ENCODE measurements around the gene CDKN2B.
"Not testable (repeated sequence)": the region's sequence is repeated elsewhere in the genome, so short reads cannot be mapped to it uniquely, and the experiment has no call there.

CDKN2B gene

DNA sequence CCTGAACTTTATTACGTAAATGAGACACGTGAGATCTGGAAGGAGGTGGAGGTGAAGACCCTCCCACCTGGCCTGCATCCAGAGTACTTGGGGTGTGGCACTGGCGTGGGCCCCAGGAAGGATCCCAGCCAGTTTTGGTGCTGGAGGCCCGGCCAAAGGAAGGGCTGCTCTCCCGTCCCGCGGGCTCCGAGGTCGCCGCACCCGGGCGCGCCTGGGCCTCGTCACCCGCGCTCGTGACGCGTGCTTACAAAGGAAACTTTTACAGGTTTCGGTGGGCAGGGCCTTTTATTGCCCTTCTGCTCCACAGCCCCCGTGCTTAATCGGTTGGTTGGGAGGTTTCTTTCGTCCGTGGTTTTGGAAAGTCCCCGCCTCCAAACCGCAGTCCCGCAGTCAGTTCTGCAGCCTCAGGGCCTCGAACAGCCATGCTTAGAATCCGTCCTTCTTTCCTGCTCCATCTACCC, 44.1 kb downstream of the CDKN2B start:
- no peaks in the 10 kb centered on the region for H3K4me1 ChIP-seq (ENCODE audit: insufficient read depth, low read length, poor library complexity, severe bottlenecking)
- H3K9me3 ChIP-seq (ENCODE audit: insufficient read depth, low read depth, low read length): no peaks in the 10 kb centered on the region
- H3F3A ChIP-seq (ENCODE audit: low read depth): no peaks in the 10 kb centered on the region
- TF ChIP-seq, protein P1, sequence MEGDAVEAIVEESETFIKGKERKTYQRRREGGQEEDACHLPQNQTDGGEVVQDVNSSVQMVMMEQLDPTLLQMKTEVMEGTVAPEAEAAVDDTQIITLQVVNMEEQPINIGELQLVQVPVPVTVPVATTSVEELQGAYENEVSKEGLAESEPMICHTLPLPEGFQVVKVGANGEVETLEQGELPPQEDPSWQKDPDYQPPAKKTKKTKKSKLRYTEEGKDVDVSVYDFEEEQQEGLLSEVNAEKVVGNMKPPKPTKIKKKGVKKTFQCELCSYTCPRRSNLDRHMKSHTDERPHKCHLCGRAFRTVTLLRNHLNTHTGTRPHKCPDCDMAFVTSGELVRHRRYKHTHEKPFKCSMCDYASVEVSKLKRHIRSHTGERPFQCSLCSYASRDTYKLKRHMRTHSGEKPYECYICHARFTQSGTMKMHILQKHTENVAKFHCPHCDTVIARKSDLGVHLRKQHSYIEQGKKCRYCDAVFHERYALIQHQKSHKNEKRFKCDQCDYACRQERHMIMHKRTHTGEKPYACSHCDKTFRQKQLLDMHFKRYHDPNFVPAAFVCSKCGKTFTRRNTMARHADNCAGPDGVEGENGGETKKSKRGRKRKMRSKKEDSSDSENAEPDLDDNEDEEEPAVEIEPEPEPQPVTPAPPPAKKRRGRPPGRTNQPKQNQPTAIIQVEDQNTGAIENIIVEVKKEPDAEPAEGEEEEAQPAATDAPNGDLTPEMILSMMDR (conservative IDR thresholded peaks at IDR 0.05; ENCODE audit: low read length): no peak
- TF ChIP-seq EZH2phosphoT487 (IDR thresholded peaks at IDR 0.05; ENCODE audit: borderline replicate concordance): no peak
- H3K36me3 ChIP-seq (ENCODE audit: insufficient read depth, low read length): peaks cover 9% of the 10 kb centered on the region; the same call in 1 of the 2 replicates
- H3K9ac ChIP-seq (ENCODE audit: low read depth, low read length, poor library complexity, severe bottlenecking): no peak overlapping the region
- no peak overlapping the region for H3K4me3 ChIP-seq (ENCODE audit: low read length, poor library complexity, severe bottlenecking)
- no peaks in the 10 kb centered on the region for H3K9me2 ChIP-seq (replicated peaks; ENCODE audit: low read depth, low read length)
- no peaks in the 10 kb centered on the region for H4K20me1 ChIP-seq (ENCODE audit: insufficient read depth, low read length, poor library complexity, severe bottlenecking)
- H3K4me2 ChIP-seq (ENCODE audit: low read depth, low read length, poor library complexity, severe bottlenecking): no peak overlapping the region
- no peaks in the 10 kb centered on the region for H3K27me3 ChIP-seq (ENCODE audit: insufficient read depth, low read length, poor library complexity, severe bottlenecking)
- H3K79me2 ChIP-seq (ENCODE audit: insufficient read depth, low read length): no peaks in the 10 kb centered on the region
- no peak overlapping the region for H2AFZ ChIP-seq (ENCODE audit: low read length)

GRCh38 chr9:21961569-21961968, 47.5 kb downstream of the CDKN2B start:
- no peaks in the 10 kb centered on the region for H3K36me3 ChIP-seq (ENCODE audit: insufficient read depth, low read length)
- H3F3A ChIP-seq (ENCODE audit: low read depth): no peaks in the 10 kb centered on the region
- TF ChIP-seq, protein P1 (conservative IDR thresholded peaks at IDR 0.05; ENCODE audit: low read length): no peak
- TF ChIP-seq EZH2phosphoT487 (IDR thresholded peaks at IDR 0.05; ENCODE audit: borderline replicate concordance): no peak
- no peak overlapping the region for H2AFZ ChIP-seq (ENCODE audit: low read length)
- H3K4me3 ChIP-seq (ENCODE audit: low read length, poor library complexity, severe bottlenecking): no peak overlapping the region
- H3K9ac ChIP-seq (ENCODE audit: low read depth, low read length, poor library complexity, severe bottlenecking): no peak overlapping the region
- H4K20me1 ChIP-seq (ENCODE audit: insufficient read depth, low read length, poor library complexity, severe bottlenecking): no peaks in the 10 kb centered on the region
- no peaks in the 10 kb centered on the region for H3K27me3 ChIP-seq (ENCODE audit: insufficient read depth, low read length, poor library complexity, severe bottlenecking)
- H3K4me1 ChIP-seq (ENCODE audit: insufficient read depth, low read length, poor library complexity, severe bottlenecking): no peaks in the 10 kb centered on the region
- H3K4me2 ChIP-seq (ENCODE audit: low read depth, low read length, poor library complexity, severe bottlenecking): no peak overlapping the region
- no peaks in the 10 kb centered on the region for H3K9me2 ChIP-seq (replicated peaks; ENCODE audit: low read depth, low read length)
- no peaks in the 10 kb centered on the region for H3K9me3 ChIP-seq (ENCODE audit: insufficient read depth, low read depth, low read length)
- no peaks in the 10 kb centered on the region for H3K79me2 ChIP-seq (ENCODE audit: insufficient read depth, low read length)

DNA sequence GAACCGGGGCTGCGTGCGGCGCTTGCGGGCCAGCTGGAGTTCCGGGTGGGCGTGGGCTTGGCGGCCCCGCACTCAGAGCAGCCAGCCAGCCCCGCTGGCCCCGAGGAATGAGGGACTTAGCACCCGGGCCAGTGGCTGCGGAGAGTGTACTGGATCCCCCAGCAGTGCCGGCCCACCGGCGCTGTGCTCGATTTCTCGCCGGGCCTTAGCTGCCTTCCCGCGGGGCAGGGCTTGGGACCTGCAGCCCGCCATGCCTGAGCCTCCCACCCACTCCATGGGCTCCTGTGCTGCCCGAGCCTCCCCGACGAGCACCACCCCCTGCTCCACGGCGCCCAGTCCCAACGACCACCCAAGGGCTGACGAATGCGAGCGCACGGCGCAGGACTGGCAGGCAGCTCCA, 49.8 kb downstream of the CDKN2B start:
- H3K4me3 ChIP-seq (ENCODE audit: low read length, poor library complexity, severe bottlenecking); H3K9me2 ChIP-seq (replicated peaks; ENCODE audit: low read depth, low read length); H2AFZ ChIP-seq (ENCODE audit: low read length); H3K79me2 ChIP-seq (ENCODE audit: insufficient read depth, low read length); H3K4me1 ChIP-seq (ENCODE audit: insufficient read depth, low read length, poor library complexity, severe bottlenecking); H3K27me3 ChIP-seq (ENCODE audit: insufficient read depth, low read length, poor library complexity, severe bottlenecking); H3K36me3 ChIP-seq (ENCODE audit: insufficient read depth, low read length); H4K20me1 ChIP-seq (ENCODE audit: insufficient read depth, low read length, poor library complexity, severe bottlenecking); H3F3A ChIP-seq (ENCODE audit: low read depth); H3K9me3 ChIP-seq (ENCODE audit: insufficient read depth, low read depth, low read length); H3K9ac ChIP-seq (ENCODE audit: low read depth, low read length, poor library complexity, severe bottlenecking); H3K4me2 ChIP-seq (ENCODE audit: low read depth, low read length, poor library complexity, severe bottlenecking): not testable (repeated sequence)

- no peaks in the 10 kb centered on the region for H3K9me3 ChIP-seq (ENCODE audit: insufficient read depth, low read depth, low read length)
- H3K9me2 ChIP-seq (replicated peaks; ENCODE audit: low read depth, low read length): no peaks in the 10 kb centered on the region
- no peaks in the 10 kb centered on the region for H3K36me3 ChIP-seq (ENCODE audit: insufficient read depth, low read length)
- no peaks in the 10 kb centered on the region for H3K79me2 ChIP-seq (ENCODE audit: insufficient read depth, low read length)
- no peaks in the 10 kb centered on the region for H3K27me3 ChIP-seq (ENCODE audit: insufficient read depth, low read length, poor library complexity, severe bottlenecking)
- no peaks in the 10 kb centered on the region for H3K4me1 ChIP-seq (ENCODE audit: insufficient read depth, low read length, poor library complexity, severe bottlenecking)
- H3F3A ChIP-seq (ENCODE audit: low read depth): no peaks in the 10 kb centered on the region
- no peak overlapping the region for H2AFZ ChIP-seq (ENCODE audit: low read length)
- TF ChIP-seq, protein P1 (conservative IDR thresholded peaks at IDR 0.05; ENCODE audit: low read length): no peak
- no peak for TF ChIP-seq EZH2phosphoT487 (IDR thresholded peaks at IDR 0.05; ENCODE audit: borderline replicate concordance)
- no peak overlapping the region for H3K4me2 ChIP-seq (ENCODE audit: low read depth, low read length, poor library complexity, severe bottlenecking)
- H4K20me1 ChIP-seq (ENCODE audit: insufficient read depth, low read length, poor library complexity, severe bottlenecking): no peaks in the 10 kb centered on the region
- no peak overlapping the region for H3K9ac ChIP-seq (ENCODE audit: low read depth, low read length, poor library complexity, severe bottlenecking)
- H3K4me3 ChIP-seq (ENCODE audit: low read length, poor library complexity, severe bottlenecking): no peak overlapping the region
These were observed 50.3 kb downstream of the CDKN2B start for GRCh38 chr9:21958833-21959232.

Data from Loucy (cell line).